ENCODE measurements around the gene ABCC3. TPM values are rescaled to one million over a fixed set of nuclear protein-coding genes. Genes with fewer than 3 reads are reported as not detected.
A peak's percentile ranks its signal among the peaks of the same experiment; 100 is the strongest.

The ABCC3 gene
- total and polyA plus RNA-seq, 2 donors (not counting 1 experiment from before 2014, with no cell fraction given), result 11.5 to 34.8 TPM

GRCh38 chr17:50594128-50594823 is 40.4 kb upstream of the ABCC3 start:
- no peak overlapping the region for H3K4me2 ChIP-seq (ENCODE audit: extremely low read depth, insufficient read depth, low read length)
- H4K20me1 ChIP-seq (ENCODE audit: control insufficient read depth, extremely low read depth, insufficient read depth, low read length), result no peaks in the 10 kb centered on the region
- peaks cover 2% of the 10 kb centered on the region for H3K4me1 ChIP-seq (ENCODE audit: control insufficient read depth, extremely low read depth, insufficient read depth, low read length)
- H3K36me3 ChIP-seq (ENCODE audit: control insufficient read depth, insufficient read depth, low read length), result no peaks in the 10 kb centered on the region
- H3K4me3 ChIP-seq (replicated peaks in 1 of 4; ENCODE audit: control extremely low read depth in 1 of 4, insufficient read depth in 1 of 4, low read depth in 3 of 4, low read length in 4 of 4), result no peak overlapping the region
- no peak for DNase-seq (ENCODE audit: low read depth in 2 of 2)
- no peaks in the 10 kb centered on the region for H3K79me2 ChIP-seq (ENCODE audit: control insufficient read depth, insufficient read depth, low read length)
- TF ChIP-seq EZH2 (IDR thresholded peaks at IDR 0.05; ENCODE audit: low read length, missing control alignments) (no peak), CTCF (conservative IDR thresholded peaks at IDR 0.05 in 1 of 2, IDR thresholded peaks at IDR 0.05 in 1 of 2; ENCODE audit: low read depth in 1 of 2, low read length in 2 of 2) (no peak)
- H2AFZ ChIP-seq (ENCODE audit: low read length), result no peak overlapping the region
- no peaks in the 10 kb centered on the region for H3K27me3 ChIP-seq (ENCODE audit: control insufficient read depth, insufficient read depth, low read length)
- H3K9ac ChIP-seq (ENCODE audit: insufficient read depth, low read length), result no peak overlapping the region
- no peak overlapping the region for H3K27ac ChIP-seq (ENCODE audit: insufficient read depth, low read length)
- H3K9me3 ChIP-seq (ENCODE audit: control insufficient read depth, insufficient read depth, low read depth, low read length), result no peaks in the 10 kb centered on the region

- TF ChIP-seq EZH2 (IDR thresholded peaks at IDR 0.05; ENCODE audit: low read length, missing control alignments) (no peak), CTCF (conservative IDR thresholded peaks at IDR 0.05 in 1 of 2, IDR thresholded peaks at IDR 0.05 in 1 of 2; ENCODE audit: low read depth in 1 of 2, low read length in 2 of 2) (no peak)
- Histone ChIP-seq H3K4me1 (ENCODE audit: control insufficient read depth, extremely low read depth, insufficient read depth, low read length) (no peaks in the 10 kb centered on the region), H3K9ac (ENCODE audit: insufficient read depth, low read length) (no peak overlapping the region), H3K4me2 (ENCODE audit: extremely low read depth, insufficient read depth, low read length) (no peak overlapping the region), H3K9me3 (ENCODE audit: control insufficient read depth, insufficient read depth, low read depth, low read length) (no peaks in the 10 kb centered on the region), H3K4me3 (replicated peaks in 1 of 4; ENCODE audit: control extremely low read depth in 1 of 4, insufficient read depth in 1 of 4, low read depth in 3 of 4, low read length in 4 of 4) (no peak overlapping the region), H3K79me2 (ENCODE audit: control insufficient read depth, insufficient read depth, low read length) (no peaks in the 10 kb centered on the region), H4K20me1 (ENCODE audit: control insufficient read depth, extremely low read depth, insufficient read depth, low read length) (no peaks in the 10 kb centered on the region), H3K27ac (ENCODE audit: insufficient read depth, low read length) (no peak overlapping the region), H2AFZ (ENCODE audit: low read length) (no peak overlapping the region), H3K36me3 (ENCODE audit: control insufficient read depth, insufficient read depth, low read length) (no peaks in the 10 kb centered on the region), H3K27me3 (ENCODE audit: control insufficient read depth, insufficient read depth, low read length) (no peaks in the 10 kb centered on the region)
- DNase-seq (ENCODE audit: low read depth in 2 of 2), result no peak
These were observed 39.8 kb upstream of the ABCC3 start for GRCh38 chr17:50594892-50595291.

GRCh38 chr17:50596191-50597037 is 38.3 kb upstream of the ABCC3 start:
- Histone ChIP-seq H3K27ac (ENCODE audit: insufficient read depth, low read length) (no peak overlapping the region), H3K27me3 (ENCODE audit: control insufficient read depth, insufficient read depth, low read length) (peaks cover 4% of the 10 kb centered on the region), H3K79me2 (ENCODE audit: control insufficient read depth, insufficient read depth, low read length) (no peaks in the 10 kb centered on the region), H2AFZ (ENCODE audit: low read length) (no peak overlapping the region), H4K20me1 (ENCODE audit: control insufficient read depth, extremely low read depth, insufficient read depth, low read length) (no peaks in the 10 kb centered on the region), H3K4me2 (ENCODE audit: extremely low read depth, insufficient read depth, low read length) (no peak overlapping the region), H3K9ac (ENCODE audit: insufficient read depth, low read length) (no peak overlapping the region), H3K4me3 (replicated peaks in 1 of 4; ENCODE audit: control extremely low read depth in 1 of 4, insufficient read depth in 1 of 4, low read depth in 3 of 4, low read length in 4 of 4) (no peak overlapping the region), H3K4me1 (ENCODE audit: control insufficient read depth, extremely low read depth, insufficient read depth, low read length) (no peaks in the 10 kb centered on the region), H3K9me3 (ENCODE audit: control insufficient read depth, insufficient read depth, low read depth, low read length) (no peaks in the 10 kb centered on the region), H3K36me3 (ENCODE audit: control insufficient read depth, insufficient read depth, low read length) (no peaks in the 10 kb centered on the region)
- TF ChIP-seq EZH2 (IDR thresholded peaks at IDR 0.05; ENCODE audit: low read length, missing control alignments) (no peak), CTCF (conservative IDR thresholded peaks at IDR 0.05 in 1 of 2, IDR thresholded peaks at IDR 0.05 in 1 of 2; ENCODE audit: low read depth in 1 of 2, low read length in 2 of 2) (peak; percentile 7 to 20)
- DNase-seq (ENCODE audit: low read depth in 2 of 2), result no peak
